Measurements from ENCODE around the gene TSPEAR. TPM values are rescaled to one million over a fixed set of nuclear protein-coding genes. Genes with fewer than 3 reads are reported as not detected.

The TSPEAR gene
- total RNA-seq, 2 experiments from 2014 or later, result not detected

DNA sequence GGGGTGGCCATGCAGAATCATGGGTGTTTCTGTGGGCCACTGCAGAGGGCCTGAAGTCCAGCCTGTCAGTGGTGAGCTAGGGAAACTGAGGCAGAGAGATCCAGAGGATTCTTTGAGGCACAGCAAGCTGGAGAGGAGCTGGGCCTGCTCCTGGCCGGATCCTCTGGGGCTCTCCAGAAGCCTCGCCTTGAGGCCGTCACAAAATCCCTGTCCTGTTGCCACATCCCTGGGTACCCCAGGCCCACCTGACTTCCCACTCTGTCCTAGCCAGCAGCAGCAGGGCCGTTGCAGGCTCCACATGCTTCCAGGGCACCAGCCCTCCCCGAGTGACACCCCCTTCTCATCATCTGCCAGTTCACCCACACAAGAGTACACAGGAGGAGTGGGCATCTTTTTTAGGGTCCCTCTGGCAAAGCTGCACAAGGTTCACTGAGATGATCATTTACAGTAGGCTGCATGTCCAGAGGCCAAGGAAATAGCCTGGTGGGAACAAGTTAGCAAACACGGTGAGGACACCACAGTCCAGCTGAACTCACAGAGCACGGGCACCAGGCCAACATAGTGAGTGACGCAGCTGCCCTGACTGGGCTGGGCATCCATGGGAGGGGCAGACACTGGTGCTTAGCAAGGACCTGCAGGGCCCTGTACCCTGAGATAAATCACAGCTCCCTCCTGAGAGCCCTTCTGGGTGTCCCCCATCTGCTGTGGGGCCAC, 25.1 kb upstream of the TSPEAR start:
- Histone ChIP-seq H3K4me2 (ENCODE audit: low read length) (no peak overlapping the region), H2AFZ (ENCODE audit: low read length) (no peak overlapping the region), H3K36me3 (ENCODE audit: insufficient read depth, low read length) (no peaks in the 10 kb centered on the region), H3K79me2 (ENCODE audit: insufficient read depth, low read depth, low read length) (no peaks in the 10 kb centered on the region), H3K27ac (ENCODE audit: low read depth, low read length, poor library complexity, severe bottlenecking) (no peak overlapping the region), H4K20me1 (ENCODE audit: insufficient read depth, low read length) (no peaks in the 10 kb centered on the region), H3K4me3 (ENCODE audit: low read depth, low read length, poor library complexity, severe bottlenecking) (no peak overlapping the region), H3K9me3 (ENCODE audit: low read length) (no peaks in the 10 kb centered on the region), H3K9me2 (ENCODE audit: insufficient read depth, low read length) (no peaks in the 10 kb centered on the region), H3K4me1 (ENCODE audit: insufficient read depth, low read length, poor library complexity, severe bottlenecking) (no peaks in the 10 kb centered on the region)
- DNase-seq (ENCODE audit: low spot score), result no peak
- TF ChIP-seq EZH2phosphoT487 (IDR thresholded peaks at IDR 0.05; ENCODE audit: borderline replicate concordance, low read depth, low read length), result no peak
- TF ChIP-seq CTCF (conservative IDR thresholded peaks at IDR 0.05; ENCODE audit: low read length), result no peak
- POLR2A ChIA-PET, result no interaction called here
- intact Hi-C loops (cut with micrococcal nuclease; ENCODE audit: unreplicated experiment), result no loop called here
- CTCF ChIA-PET (ENCODE audit: unreplicated experiment), result interaction anchor here (0.6 kb wide), 1 partner anchor 1153 kb away, joined by 4 read pairs; no protein-coding TSS in a partner anchor
- BruUV-seq (replicated peaks), result no TSS peak

DNA sequence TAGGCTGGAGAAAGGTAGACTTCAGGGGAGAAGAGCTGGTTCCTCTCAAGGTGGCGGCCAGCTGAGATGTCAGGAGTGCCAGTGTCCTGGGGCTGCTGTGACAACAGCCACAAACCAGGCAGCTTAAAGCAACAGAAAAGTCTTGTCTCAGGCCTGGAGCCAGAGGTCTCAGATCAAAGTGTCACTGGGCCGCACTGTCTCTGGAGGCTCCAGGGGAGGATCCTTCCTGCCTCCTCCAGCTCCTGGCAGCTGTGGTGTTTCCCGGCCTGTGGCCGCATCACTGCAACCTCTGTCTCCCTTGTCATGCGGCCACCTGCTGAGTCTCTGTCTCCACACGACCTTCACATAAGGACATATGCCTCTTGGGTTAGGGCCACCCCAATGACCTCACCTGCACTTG, 24.4 kb upstream of the TSPEAR start:
- H3K9me3 ChIP-seq (ENCODE audit: low read length), result no peaks in the 10 kb centered on the region
- ChIA-PET POLR2A (no interaction called here), CTCF (ENCODE audit: unreplicated experiment) (interaction anchor here (0.6 kb wide), 1 partner anchor 1154 kb away, joined by 4 read pairs; no protein-coding TSS in a partner anchor)
- no peak overlapping the region for H3K27ac ChIP-seq (ENCODE audit: low read depth, low read length, poor library complexity, severe bottlenecking)
- no peak overlapping the region for H2AFZ ChIP-seq (ENCODE audit: low read length)
- H3K4me3 ChIP-seq (ENCODE audit: low read depth, low read length, poor library complexity, severe bottlenecking), result no peak overlapping the region
- no peaks in the 10 kb centered on the region for H3K79me2 ChIP-seq (ENCODE audit: insufficient read depth, low read depth, low read length)
- BruUV-seq (replicated peaks), result no TSS peak
- no peak for DNase-seq (ENCODE audit: low spot score)
- no peaks in the 10 kb centered on the region for H3K9me2 ChIP-seq (ENCODE audit: insufficient read depth, low read length)
- no peak overlapping the region for H3K4me2 ChIP-seq (ENCODE audit: low read length)
- H3K4me1 ChIP-seq (ENCODE audit: insufficient read depth, low read length, poor library complexity, severe bottlenecking), result no peaks in the 10 kb centered on the region
- TF ChIP-seq CTCF (conservative IDR thresholded peaks at IDR 0.05; ENCODE audit: low read length) (no peak), EZH2phosphoT487 (IDR thresholded peaks at IDR 0.05; ENCODE audit: borderline replicate concordance, low read depth, low read length) (no peak)
- no peaks in the 10 kb centered on the region for H4K20me1 ChIP-seq (ENCODE audit: insufficient read depth, low read length)
- intact Hi-C loops (cut with micrococcal nuclease; ENCODE audit: unreplicated experiment), result no loop called here
- H3K36me3 ChIP-seq (ENCODE audit: insufficient read depth, low read length), result no peaks in the 10 kb centered on the region

GRCh38 chr21:44734841-44735240, 23.5 kb upstream of the TSPEAR start:
- no TSS peak for BruUV-seq (replicated peaks)
- Histone ChIP-seq H3K79me2 (ENCODE audit: insufficient read depth, low read depth, low read length) (no peaks in the 10 kb centered on the region), H3K4me3 (ENCODE audit: low read depth, low read length, poor library complexity, severe bottlenecking) (no peak overlapping the region), H3K4me2 (ENCODE audit: low read length) (no peak overlapping the region), H2AFZ (ENCODE audit: low read length) (no peak overlapping the region), H3K4me1 (ENCODE audit: insufficient read depth, low read length, poor library complexity, severe bottlenecking) (no peaks in the 10 kb centered on the region), H3K27ac (ENCODE audit: low read depth, low read length, poor library complexity, severe bottlenecking) (no peak overlapping the region), H3K9me3 (ENCODE audit: low read length) (no peaks in the 10 kb centered on the region), H4K20me1 (ENCODE audit: insufficient read depth, low read length) (no peaks in the 10 kb centered on the region), H3K36me3 (ENCODE audit: insufficient read depth, low read length) (no peaks in the 10 kb centered on the region), H3K9me2 (ENCODE audit: insufficient read depth, low read length) (no peaks in the 10 kb centered on the region)
- ChIA-PET CTCF (ENCODE audit: unreplicated experiment) (no interaction called here), POLR2A (no interaction called here)
- no peak for TF ChIP-seq CTCF (conservative IDR thresholded peaks at IDR 0.05; ENCODE audit: low read length)
- intact Hi-C loops (cut with micrococcal nuclease; ENCODE audit: unreplicated experiment), result no loop called here
- no peak for DNase-seq (ENCODE audit: low spot score)

Measured in OCI-LY7 (cell line).